ENCODE data around the gene TRIM14.

The TRIM14 gene, protein sequence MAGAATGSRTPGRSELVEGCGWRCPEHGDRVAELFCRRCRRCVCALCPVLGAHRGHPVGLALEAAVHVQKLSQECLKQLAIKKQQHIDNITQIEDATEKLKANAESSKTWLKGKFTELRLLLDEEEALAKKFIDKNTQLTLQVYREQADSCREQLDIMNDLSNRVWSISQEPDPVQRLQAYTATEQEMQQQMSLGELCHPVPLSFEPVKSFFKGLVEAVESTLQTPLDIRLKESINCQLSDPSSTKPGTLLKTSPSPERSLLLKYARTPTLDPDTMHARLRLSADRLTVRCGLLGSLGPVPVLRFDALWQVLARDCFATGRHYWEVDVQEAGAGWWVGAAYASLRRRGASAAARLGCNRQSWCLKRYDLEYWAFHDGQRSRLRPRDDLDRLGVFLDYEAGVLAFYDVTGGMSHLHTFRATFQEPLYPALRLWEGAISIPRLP

GRCh38 chr9:98118640-98119601, at the start of gene TRIM14:
Gene TRIM14 (minus strand): TSS chr9:98119222. CDS start chr9:98119188, 34 bp downstream.
- in situ Hi-C loops (cut with HindIII; ENCODE audit: low pct_ligation_motif_present, low sequenced_read_pairs): no loop called here
- Histone ChIP-seq H3K27me3 (replicated peaks) (no peaks in the 10 kb centered on the region), H3K36me3 (replicated peaks) (no peaks in the 10 kb centered on the region), H3K4me3 (ENCODE audit: low read depth, low read length) (peak within 1 kb of the TSS; percentile 70), H3K27ac (peak within 1 kb of the TSS; percentile 25)
- TF ChIP-seq, protein P1, sequence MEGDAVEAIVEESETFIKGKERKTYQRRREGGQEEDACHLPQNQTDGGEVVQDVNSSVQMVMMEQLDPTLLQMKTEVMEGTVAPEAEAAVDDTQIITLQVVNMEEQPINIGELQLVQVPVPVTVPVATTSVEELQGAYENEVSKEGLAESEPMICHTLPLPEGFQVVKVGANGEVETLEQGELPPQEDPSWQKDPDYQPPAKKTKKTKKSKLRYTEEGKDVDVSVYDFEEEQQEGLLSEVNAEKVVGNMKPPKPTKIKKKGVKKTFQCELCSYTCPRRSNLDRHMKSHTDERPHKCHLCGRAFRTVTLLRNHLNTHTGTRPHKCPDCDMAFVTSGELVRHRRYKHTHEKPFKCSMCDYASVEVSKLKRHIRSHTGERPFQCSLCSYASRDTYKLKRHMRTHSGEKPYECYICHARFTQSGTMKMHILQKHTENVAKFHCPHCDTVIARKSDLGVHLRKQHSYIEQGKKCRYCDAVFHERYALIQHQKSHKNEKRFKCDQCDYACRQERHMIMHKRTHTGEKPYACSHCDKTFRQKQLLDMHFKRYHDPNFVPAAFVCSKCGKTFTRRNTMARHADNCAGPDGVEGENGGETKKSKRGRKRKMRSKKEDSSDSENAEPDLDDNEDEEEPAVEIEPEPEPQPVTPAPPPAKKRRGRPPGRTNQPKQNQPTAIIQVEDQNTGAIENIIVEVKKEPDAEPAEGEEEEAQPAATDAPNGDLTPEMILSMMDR (IDR thresholded peaks at IDR 0.05; ENCODE audit: low read depth, low read length, missing control alignments): peak; percentile 36
- peak; percentile 9 for DNase-seq

DNA sequence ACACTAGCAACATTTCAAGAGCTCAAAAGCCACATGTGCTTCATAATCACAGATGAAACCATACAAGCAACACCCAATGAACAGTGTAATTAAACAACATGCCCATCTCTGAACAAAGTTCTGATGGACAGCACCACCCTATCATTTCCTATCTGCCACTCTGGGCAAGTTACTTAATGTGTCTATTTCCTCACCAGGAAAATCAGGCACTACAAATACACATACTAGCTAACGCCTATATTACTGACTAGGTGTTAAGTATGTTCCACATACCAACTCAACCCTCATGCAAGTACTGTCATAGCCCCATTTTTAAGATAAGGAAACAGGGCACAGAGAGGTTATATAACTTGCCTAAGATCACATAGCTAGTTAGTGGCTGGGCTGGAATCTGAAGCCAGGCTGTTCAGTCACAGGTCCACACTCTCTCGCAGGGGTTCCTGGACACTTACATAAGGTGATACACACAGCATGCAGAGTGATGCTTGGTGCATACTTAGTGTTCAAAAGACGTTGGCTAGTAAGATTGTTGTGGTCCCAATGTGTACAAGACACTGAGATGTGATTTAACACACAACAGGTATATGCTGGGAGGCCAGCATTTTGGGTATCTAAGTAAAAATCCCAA, 49.2 kb upstream of the TRIM14 start:
- DNase-seq: no peak

DNA sequence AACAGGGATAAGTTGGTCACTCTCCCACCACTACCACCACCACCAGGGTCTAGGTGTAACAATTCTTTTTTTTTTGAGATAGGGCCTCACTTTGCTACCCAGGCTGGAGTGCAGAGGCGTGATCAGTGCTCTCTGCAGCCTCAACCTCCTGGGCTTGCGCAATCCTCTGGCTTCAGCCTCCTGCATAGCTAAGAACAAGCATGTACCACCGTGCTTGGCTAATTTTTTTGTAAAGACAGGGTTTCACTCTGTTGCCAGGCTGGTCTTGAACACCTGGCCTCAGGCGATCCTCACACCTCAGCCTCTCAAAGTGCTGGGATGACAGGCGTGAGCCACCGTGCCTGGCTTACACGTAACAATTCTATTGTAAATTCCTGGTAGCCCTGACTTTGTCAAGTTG, 45.9 kb upstream of the TRIM14 start:
- no peaks in the 10 kb centered on the region for H3K36me3 ChIP-seq (replicated peaks)
- H3K27me3 ChIP-seq (replicated peaks): no peaks in the 10 kb centered on the region
- no peak overlapping the region for H3K27ac ChIP-seq
- TF ChIP-seq, protein P1 (IDR thresholded peaks at IDR 0.05; ENCODE audit: low read depth, low read length, missing control alignments): no peak
- DNase-seq: no peak
- in situ Hi-C loops (cut with HindIII; ENCODE audit: low pct_ligation_motif_present, low sequenced_read_pairs): no loop called here
- H3K4me3 ChIP-seq (ENCODE audit: low read depth, low read length): no peak overlapping the region

More for the DNA sequence above, 49.2 kb upstream of the TRIM14 start:
- Histone ChIP-seq H3K27me3 (replicated peaks) (no peaks in the 10 kb centered on the region), H3K36me3 (replicated peaks) (no peaks in the 10 kb centered on the region), H3K4me3 (ENCODE audit: low read depth, low read length) (no peak overlapping the region), H3K27ac (no peak overlapping the region)
- in situ Hi-C loops (cut with HindIII; ENCODE audit: low pct_ligation_motif_present, low sequenced_read_pairs): no loop called here
- TF ChIP-seq, protein P1 (IDR thresholded peaks at IDR 0.05; ENCODE audit: low read depth, low read length, missing control alignments): no peak

GRCh38 chr9:98162613-98163012, 43.6 kb upstream of the TRIM14 start:
- TF ChIP-seq, protein P1 (IDR thresholded peaks at IDR 0.05; ENCODE audit: low read depth, low read length, missing control alignments): no peak
- Histone ChIP-seq H3K36me3 (replicated peaks) (no peaks in the 10 kb centered on the region), H3K27me3 (replicated peaks) (no peaks in the 10 kb centered on the region), H3K27ac (no peak overlapping the region), H3K4me3 (ENCODE audit: low read depth, low read length) (no peak overlapping the region)
- in situ Hi-C loops (cut with HindIII; ENCODE audit: low pct_ligation_motif_present, low sequenced_read_pairs): no loop called here
- no peak for DNase-seq

GRCh38 chr9:98161851-98162250, 42.8 kb upstream of the TRIM14 start:
- Histone ChIP-seq H3K27ac (no peak overlapping the region), H3K36me3 (replicated peaks) (no peaks in the 10 kb centered on the region), H3K27me3 (replicated peaks) (no peaks in the 10 kb centered on the region), H3K4me3 (ENCODE audit: low read depth, low read length) (no peak overlapping the region)
- in situ Hi-C loops (cut with HindIII; ENCODE audit: low pct_ligation_motif_present, low sequenced_read_pairs): no loop called here
- no peak for DNase-seq
- TF ChIP-seq, protein P1 (IDR thresholded peaks at IDR 0.05; ENCODE audit: low read depth, low read length, missing control alignments): no peak
